ENCODE data around the gene COA8. TPM values are rescaled to one million over a fixed set of nuclear protein-coding genes. Genes with fewer than 3 reads are reported as not detected.

Gene COA8
- total and polyA plus RNA-seq, 2 of the 13 experiments (the other 11 are each of a cell fraction or from before 2014, with no cell fraction given): 10.9 to 25.1 TPM

- H3K9ac ChIP-seq (ENCODE audit: insufficient read depth, low read depth, low read length): no peak overlapping the region
- in situ Hi-C loops (cut with HindIII; ENCODE audit: extremely low pct_ligation_motif_present, low pct_unique_long_range_greater_than_20kb) (no loop called here), intact Hi-C loops (cut with micrococcal nuclease; ENCODE audit: unreplicated experiment) (loop anchor here (2.0 kb wide), 1 partner anchor 19 kb away; no protein-coding TSS in a partner anchor)
- ChIA-PET POLR2A (interaction anchor here (1.1 kb wide), 1 partner anchor 21 kb away, joined by 4 read pairs; the partner anchor contains the start of gene CKB), CTCF (ENCODE audit: low intra/inter-chr PET ratio, low total read pairs) (no interaction called here)
- H3K27me3 ChIP-seq (ENCODE audit: control insufficient read depth in 1 of 2, insufficient read depth in 2 of 2, low read length in 2 of 2): peaks cover 2 to 19% of the 10 kb centered on the region in 2 experiments; a peak in 2 of 5 replicates
- no peak overlapping the region for H3K4me2 ChIP-seq (ENCODE audit: low read depth, low read length)
- H2AFZ ChIP-seq (ENCODE audit: low read length): no peak overlapping the region
- FAIRE-seq (no peak), DNase-seq (ENCODE audit: low spot score) (no peak), ATAC-seq (no peak)
- H4K20me1 ChIP-seq (ENCODE audit: insufficient read depth, low read length): no peaks in the 10 kb centered on the region
- H3K27ac ChIP-seq (ENCODE audit: extremely low read length, insufficient read depth, low read length): no peak overlapping the region
- BruUV-seq (replicated peaks): no TSS peak
- no peaks in the 10 kb centered on the region for H3K79me2 ChIP-seq (ENCODE audit: insufficient read depth, low read length)
- peaks cover 39% of the 10 kb centered on the region for H3K4me1 ChIP-seq (ENCODE audit: insufficient read depth, low read length)
- WGBS (ENCODE audit: low lambda C conversion rate): 59% methylated on average over 13 of the region's 19 CpGs
- no peaks in the 10 kb centered on the region for H3K9me3 ChIP-seq (ENCODE audit: low read length)
- H3K36me3 ChIP-seq (replicated peaks in 1 of 2; ENCODE audit: control insufficient read depth in 1 of 2, insufficient read depth in 2 of 2, low read length in 2 of 2): no peaks in the 10 kb centered on the region
- H3K4me3 ChIP-seq (replicated peaks in 1 of 3; ENCODE audit: insufficient read depth in 1 of 3, low read depth in 2 of 3, low read length in 3 of 3): no peak overlapping the region
- no peak for TF ChIP-seq ZNF234 (CRISPR knock-in tag; conservative IDR thresholded peaks at IDR 0.05)
- TF ChIP-seq ZIK1 (CRISPR knock-in tag; IDR thresholded peaks at IDR 0.05; ENCODE audit: borderline replicate concordance, low read depth): 0 out of 2 replicates have a peak, but pooled peaks have one; percentile 47
- TF ChIP-seq LCORL (IDR thresholded peaks at IDR 0.05): no peak
- no peak for TF ChIP-seq LCORL (CRISPR knock-in tag; IDR thresholded peaks at IDR 0.05)
- TF ChIP-seq ZNF567 (CRISPR knock-in tag; IDR thresholded peaks at IDR 0.05; ENCODE audit: borderline replicate concordance): no peak
- 0 out of 2 replicates have a peak, but pooled peaks have one; percentile 25 for TF ChIP-seq IKZF5 (CRISPR knock-in tag; IDR thresholded peaks at IDR 0.05)
- no peak for TF ChIP-seq PHB2 (IDR thresholded peaks at IDR 0.05; ENCODE audit: partially characterized antibody)
- no peak for TF ChIP-seq MBD4 (IDR thresholded peaks at IDR 0.05; ENCODE audit: borderline replicate concordance, low read length)
- TF ChIP-seq SAP130 (CRISPR knock-in tag; IDR thresholded peaks at IDR 0.05; ENCODE audit: low read depth): 0 out of 2 replicates have a peak, but pooled peaks have one; percentile 20
- TF ChIP-seq RCOR2 (CRISPR knock-in tag; IDR thresholded peaks at IDR 0.05): no peak
- TF ChIP-seq ZNF180 (CRISPR knock-in tag; IDR thresholded peaks at IDR 0.05; ENCODE audit: borderline replicate concordance, low read depth): no peak
- TF ChIP-seq ZNF616 (CRISPR knock-in tag; IDR thresholded peaks at IDR 0.05; ENCODE audit: low read depth): peak; percentile 79; the same call in 1 of the 2 replicates
- TF ChIP-seq ZNF766 (CRISPR knock-in tag; IDR thresholded peaks at IDR 0.05; ENCODE audit: borderline replicate concordance): no peak
- peak; percentile 53 for TF ChIP-seq BHLHE40 (IDR thresholded peaks at IDR 0.05; ENCODE audit: low read length)
- TF ChIP-seq IRF2 (CRISPR knock-in tag; IDR thresholded peaks at IDR 0.05): 0 out of 2 replicates have a peak, but pooled peaks have one; percentile 17
- TF ChIP-seq SALL1 (CRISPR knock-in tag; IDR thresholded peaks at IDR 0.05): peak; percentile 60
- TF ChIP-seq PRDM4 (CRISPR knock-in tag; IDR thresholded peaks at IDR 0.05; ENCODE audit: borderline replicate concordance): no peak
- no peak for TF ChIP-seq SRSF1 (optimal IDR thresholded peaks at IDR 0.05; ENCODE audit: low read depth, low read length)
- TF ChIP-seq ZGPAT (CRISPR knock-in tag; IDR thresholded peaks at IDR 0.05): 0 out of 2 replicates have a peak, but pooled peaks have one; percentile 29
- peak; percentile 33; the same call in 1 of the 2 replicates for TF ChIP-seq SOX5 (CRISPR knock-in tag; IDR thresholded peaks at IDR 0.05; ENCODE audit: borderline replicate concordance)
- 0 out of 2 replicates have a peak, but pooled peaks have one; percentile 42 for TF ChIP-seq ERF (CRISPR knock-in tag; IDR thresholded peaks at IDR 0.05)
These were observed 18.9 kb upstream of the COA8 start for GRCh38 chr14:103543721-103544387.

All from HepG2 (cell line).